ENCODE measurements around the gene RSPO1.
A peak's percentile ranks its signal among the peaks of the same experiment; 100 is the strongest.
"Not testable (repeated sequence)": the region's sequence is repeated elsewhere in the genome, so short reads cannot be mapped to it uniquely, and the experiment has no call there.

Gene RSPO1

GRCh38 chr1:37596182-37596667 is 38.5 kb downstream of the RSPO1 start:
- H3K27me3 ChIP-seq = peaks cover 16% of the 10 kb centered on the region
- peak overlapping the region; percentile 93 for H3K27ac ChIP-seq

GRCh38 chr1:37595440-37596181 is 39.1 kb downstream of the RSPO1 start, which contains the start of gene GNL2:
TSS of gene GNL2 (minus strand) at chr1:37595937. CDS start at chr1:37595822, 115 bp downstream.
- Histone ChIP-seq H3K4me3 (ENCODE audit: low read depth in 1 of 2, low read length in 1 of 2) (peak within 1 kb of the TSS; percentile 84 to 98), H3K27me3 (peaks cover 11% of the 10 kb centered on the region), H3K4me1 (ENCODE audit: control insufficient read depth in 1 of 2, insufficient read depth in 1 of 2, low read depth in 1 of 2, low read length in 1 of 2) (peaks cover 21 to 24% of the 10 kb centered on the region in 2 experiments), H3K27ac (peak within 1 kb of the TSS; percentile 93), H3K9me3 (no peaks in the 10 kb centered on the region), H3K36me3 (peaks cover 21% of the 10 kb centered on the region)
- peak; percentile 31 for TF ChIP-seq CTCF (IDR thresholded peaks at IDR 0.05)

More at GRCh38 chr1:37596182-37596667, 38.5 kb downstream of the RSPO1 start:
- H3K4me1 ChIP-seq (ENCODE audit: control insufficient read depth in 1 of 2, insufficient read depth in 1 of 2, low read depth in 1 of 2, low read length in 1 of 2) = peaks cover 21 to 24% of the 10 kb centered on the region in 2 experiments
- TF ChIP-seq CTCF (IDR thresholded peaks at IDR 0.05) = no peak
- no peaks in the 10 kb centered on the region for H3K9me3 ChIP-seq
- peak overlapping the region; percentile 84 to 98 for H3K4me3 ChIP-seq (ENCODE audit: low read depth in 1 of 2, low read length in 1 of 2)
- H3K36me3 ChIP-seq = peaks cover 15% of the 10 kb centered on the region

- no peaks in the 10 kb centered on the region for H3K9me3 ChIP-seq
- H3K27ac ChIP-seq = no peak overlapping the region
- H3K36me3 ChIP-seq = peaks cover 40% of the 10 kb centered on the region
- H3K27me3 ChIP-seq = peaks cover 6% of the 10 kb centered on the region
- peaks cover 21 to 24% of the 10 kb centered on the region in 2 experiments for H3K4me1 ChIP-seq (ENCODE audit: control insufficient read depth in 1 of 2, insufficient read depth in 1 of 2, low read depth in 1 of 2, low read length in 1 of 2)
- no peak for TF ChIP-seq CTCF (IDR thresholded peaks at IDR 0.05)
- H3K4me3 ChIP-seq (ENCODE audit: low read depth in 1 of 2, low read length in 1 of 2) = no peak overlapping the region
These were observed 41.0 kb downstream of the RSPO1 start for GRCh38 chr1:37593726-37594125.

- peaks cover 71% of the 10 kb centered on the region for H3K36me3 ChIP-seq
- no peak overlapping the region for H3K27ac ChIP-seq
- no peaks in the 10 kb centered on the region for H3K4me1 ChIP-seq (ENCODE audit: control insufficient read depth in 1 of 2, insufficient read depth in 1 of 2, low read depth in 1 of 2, low read length in 1 of 2)
- no peak for TF ChIP-seq CTCF (IDR thresholded peaks at IDR 0.05)
- H3K27me3 ChIP-seq = no peaks in the 10 kb centered on the region
- no peaks in the 10 kb centered on the region for H3K9me3 ChIP-seq
- H3K4me3 ChIP-seq (ENCODE audit: low read depth in 1 of 2, low read length in 1 of 2) = no peak overlapping the region
These were observed 45.8 kb downstream of the RSPO1 start for GRCh38 chr1:37588939-37589338.

GRCh38 chr1:37584544-37584943 is 50.1 kb downstream of the RSPO1 start:
- not testable (repeated sequence) for H3K4me1 ChIP-seq (ENCODE audit: control insufficient read depth in 1 of 2, insufficient read depth in 1 of 2, low read depth in 1 of 2, low read length in 1 of 2); H3K9me3 ChIP-seq; H3K27ac ChIP-seq; H3K4me3 ChIP-seq (ENCODE audit: low read depth in 1 of 2, low read length in 1 of 2); H3K27me3 ChIP-seq
- peaks cover 79% of the 10 kb centered on the region for H3K36me3 ChIP-seq

GRCh38 chr1:37575692-37576091 is 59.0 kb downstream of the RSPO1 start:
- H3K4me3 ChIP-seq (ENCODE audit: low read depth in 1 of 2, low read length in 1 of 2) = no peak overlapping the region
- H3K36me3 ChIP-seq = peaks cover 83% of the 10 kb centered on the region
- TF ChIP-seq CTCF (IDR thresholded peaks at IDR 0.05) = no peak
- H3K27me3 ChIP-seq = no peaks in the 10 kb centered on the region
- no peaks in the 10 kb centered on the region for H3K4me1 ChIP-seq (ENCODE audit: control insufficient read depth in 1 of 2, insufficient read depth in 1 of 2, low read depth in 1 of 2, low read length in 1 of 2)
- H3K27ac ChIP-seq = no peak overlapping the region
- no peaks in the 10 kb centered on the region for H3K9me3 ChIP-seq

Data from neutrophil (primary cell).